GM18499 (cell line): ENCODE measurements around the gene MFAP3L.

ENCODE experiments used
- ATAC-seq: cut with Tn5 transposase; IDR thresholded peaks from one replicate; pipeline ENCODE4 v1.9.1; 2021; ENCODE audit warnings: moderate number of reproducible peaks; ENCODE audit not compliant: insufficient read depth, unreplicated experiment

MFAP3L gene

GRCh38 chr4:170025523-170026252 lies 507 bp downstream of the MFAP3L start:
- no peak for ATAC-seq

GRCh38 chr4:170022211-170022610 lies 4.0 kb downstream of the MFAP3L start:
- no peak for ATAC-seq

GRCh38 chr4:170017252-170017651 lies 8.9 kb downstream of the MFAP3L start:
- ATAC-seq: no peak

GRCh38 chr4:170015285-170015684 lies 10.9 kb downstream of the MFAP3L start:
- ATAC-seq: no peak

- ATAC-seq: no peak
Observed at GRCh38 chr4:170014359-170015011, 11.7 kb downstream of the MFAP3L start.

- no peak for ATAC-seq
Observed at GRCh38 chr4:170012629-170012958, 13.6 kb downstream of the MFAP3L start.

- ATAC-seq: no peak
Observed at GRCh38 chr4:170011921-170012628, 14.1 kb downstream of the MFAP3L start.

- ATAC-seq: no peak
Observed at GRCh38 chr4:170009291-170009690, 16.9 kb downstream of the MFAP3L start.

GRCh38 chr4:170008801-170009200 lies 17.4 kb downstream of the MFAP3L start:
- no peak for ATAC-seq

GRCh38 chr4:170008371-170008770 lies 17.8 kb downstream of the MFAP3L start:
- no peak for ATAC-seq

- no peak for ATAC-seq
Observed at GRCh38 chr4:170007113-170007512, 19.1 kb downstream of the MFAP3L start.

- no peak for ATAC-seq
Observed at GRCh38 chr4:170005472-170005871, 20.7 kb downstream of the MFAP3L start.

GRCh38 chr4:170004651-170005295 lies 21.4 kb downstream of the MFAP3L start:
- ATAC-seq: no peak

- no peak for ATAC-seq
Observed at GRCh38 chr4:170003071-170004070, 22.8 kb downstream of the MFAP3L start.

GRCh38 chr4:170001745-170002267 lies 24.4 kb downstream of the MFAP3L start:
- ATAC-seq: no peak

GRCh38 chr4:170001011-170001744 lies 25.0 kb downstream of the MFAP3L start:
- ATAC-seq: no peak

GRCh38 chr4:169999923-170000322 lies 26.3 kb downstream of the MFAP3L start:
- ATAC-seq: no peak

GRCh38 chr4:169998981-169999380 lies 27.2 kb downstream of the MFAP3L start:
- no peak for ATAC-seq
